Renal cortex interstitium (tissue), 15 donors: ENCODE data around the gene PYY. TPM values are rescaled to one million over a fixed set of nuclear protein-coding genes. Genes with fewer than 3 reads are reported as not detected.
"Not testable (repeated sequence)": the region's sequence is repeated elsewhere in the genome, so short reads cannot be mapped to it uniquely, and the experiment has no call there.

Experiments used
- DNase-seq, 11 donors: peaks; one replicate each; pipeline ENCODE4 v3.0.0-alpha.2; 2013; ENCODE audit warnings: low read depth in 9 of 11, low spot score in 4 of 11; ENCODE audit errors: extremely low read depth in 1 of 11
- long read RNA-seq, 16 experiments: transcript quantifications; one replicate each; lab custom pipeline, GENCODE V29; 2026
- polyA plus RNA-seq, 3 donors: library from polyadenylated mRNA; unstranded; fragments of 120-200 nt; gene quantifications; one replicate each; pipeline ENCODE4 v1.2.1, GENCODE V29; 2013; ENCODE audit not compliant: insufficient read length in 3 of 3

The PYY gene
- under 1 TPM; 0.19 to 0.73 (median 0.25) TPM for polyA plus RNA-seq
- long read RNA-seq, donor 1, result 0 reads
- long read RNA-seq, donor 2, result 0 reads
- long read RNA-seq, donor 3, result 0 reads
- long read RNA-seq, donor 4, result 0 reads
- long read RNA-seq, donor 5, result 0 reads
- long read RNA-seq, donor 6, result 0 reads
- long read RNA-seq, donor 7, result 0 reads
- long read RNA-seq, donor 8, result 0 reads
- long read RNA-seq, donor 9, result 0 reads
- long read RNA-seq, donor 10, result 0 reads
- long read RNA-seq, donor 11, result 0 reads
- long read RNA-seq, donor 12, result 0 reads
- long read RNA-seq, donor 13, result 0 reads
- long read RNA-seq, donor 14, result 0 reads
- long read RNA-seq, donor 15, result 0 reads
- long read RNA-seq, donor 16, result 0 reads

DNA sequence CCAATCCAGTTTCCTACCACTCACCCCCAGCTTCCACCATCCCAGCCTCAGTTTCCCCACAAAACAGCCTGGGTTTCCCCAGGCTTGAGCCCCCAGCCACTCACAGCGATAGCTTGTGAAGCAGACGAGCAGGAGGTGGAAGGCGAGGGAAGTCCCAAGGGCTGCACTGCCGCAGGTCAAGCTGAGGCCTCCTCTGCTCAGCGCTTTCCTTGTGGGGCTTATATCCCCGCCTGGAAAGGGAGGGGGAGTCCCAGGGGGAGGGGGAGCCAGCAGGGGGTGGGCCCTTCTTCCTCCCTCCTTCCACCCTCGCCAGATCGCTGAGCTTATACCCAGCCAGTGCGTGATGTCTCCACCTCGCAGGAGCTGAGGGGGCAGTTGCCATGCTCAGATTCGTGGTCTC lies at the start of gene PYY:
Gene PYY, minus strand, starts transcription at position 195 of the 400 bp plus-strand sequence. CDS start 457 bp downstream, outside the sequence.
- no peak for DNase-seq

DNA sequence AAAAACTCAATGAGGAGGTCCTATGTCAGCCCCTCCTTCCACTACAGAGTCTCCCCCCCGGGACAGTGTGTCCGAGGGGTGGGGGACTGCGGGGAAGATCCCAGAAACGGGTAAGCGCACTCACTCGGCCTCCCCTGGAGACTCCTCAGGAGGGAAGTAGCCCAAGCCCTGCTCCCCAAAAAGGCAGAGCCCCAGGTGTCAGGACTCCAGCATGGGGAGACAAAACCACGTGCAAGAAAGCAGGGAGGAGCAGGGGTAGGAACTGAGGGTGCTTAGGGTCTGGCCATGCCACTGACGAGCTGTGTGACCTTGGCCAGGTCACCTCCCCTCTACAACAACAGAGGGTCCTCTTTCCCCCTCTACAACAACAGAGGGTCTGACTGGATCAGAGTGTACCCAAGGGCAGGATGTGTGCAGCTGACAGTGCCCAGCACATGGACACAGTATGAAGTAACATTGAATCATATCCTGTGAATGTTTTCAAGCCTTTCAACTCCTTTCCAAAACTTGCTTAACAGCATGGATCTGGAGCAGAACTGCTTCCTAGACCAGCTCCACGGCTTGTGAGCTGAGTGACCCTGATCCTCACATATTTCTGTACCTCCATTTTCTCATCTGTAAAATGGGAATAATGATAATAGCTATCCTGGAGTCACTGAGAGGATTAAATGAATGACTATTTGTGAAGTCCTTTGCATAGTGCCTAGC lies 48.6 kb upstream of the PYY start:
- DNase-seq, result no peak

DNA sequence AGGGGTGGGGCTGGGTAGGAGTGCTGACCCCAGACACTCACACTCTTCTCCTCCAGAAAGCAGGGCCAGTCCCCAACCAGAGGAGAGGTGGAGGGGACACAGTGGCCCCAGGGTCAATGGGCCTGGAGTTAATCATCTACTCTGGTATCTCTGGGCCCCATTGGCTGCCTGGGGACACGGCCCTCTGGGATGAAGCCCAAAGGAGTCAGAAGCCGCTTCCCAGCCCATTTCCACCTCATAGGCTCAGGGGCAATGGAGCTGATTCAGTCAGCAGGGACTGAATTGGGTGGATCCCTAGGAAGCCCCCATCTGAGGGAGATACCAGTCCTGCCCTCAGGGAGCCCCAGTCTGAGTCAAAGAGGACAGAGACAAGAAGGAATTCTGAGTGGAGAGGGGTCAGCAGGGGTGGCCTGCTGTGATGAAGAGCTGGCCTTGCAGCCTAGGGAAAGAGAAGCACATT lies 47.8 kb upstream of the PYY start:
- DNase-seq, result no peak

DNA sequence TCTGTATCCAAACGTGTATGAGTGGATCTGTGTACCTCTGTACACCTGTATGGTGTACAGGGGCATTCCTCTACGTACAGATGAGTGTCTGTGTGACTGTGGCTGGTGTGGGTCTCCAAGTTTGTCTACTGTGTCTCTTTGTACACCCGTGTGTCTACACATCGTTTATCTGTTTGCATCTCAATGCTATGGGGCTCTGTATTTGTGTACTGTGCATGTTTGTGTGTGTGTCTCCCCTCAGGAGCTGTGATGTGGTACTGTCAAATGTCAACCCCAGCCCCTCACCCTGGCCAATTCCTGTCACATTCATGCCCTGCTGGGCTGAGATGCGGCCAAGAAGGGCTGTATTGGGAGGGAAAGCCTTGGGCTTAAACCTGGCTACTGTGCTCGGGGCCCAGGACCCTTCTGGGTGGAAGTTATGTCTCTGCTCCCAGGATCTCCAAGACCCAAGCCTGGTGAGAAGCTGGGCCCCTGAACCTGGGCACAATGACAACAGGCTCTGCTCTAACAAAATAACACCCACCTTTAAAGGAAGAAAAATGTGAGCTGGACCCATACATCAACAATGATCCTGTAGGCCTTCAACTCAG lies 47.2 kb upstream of the PYY start:
- DNase-seq, result no peak

DNA sequence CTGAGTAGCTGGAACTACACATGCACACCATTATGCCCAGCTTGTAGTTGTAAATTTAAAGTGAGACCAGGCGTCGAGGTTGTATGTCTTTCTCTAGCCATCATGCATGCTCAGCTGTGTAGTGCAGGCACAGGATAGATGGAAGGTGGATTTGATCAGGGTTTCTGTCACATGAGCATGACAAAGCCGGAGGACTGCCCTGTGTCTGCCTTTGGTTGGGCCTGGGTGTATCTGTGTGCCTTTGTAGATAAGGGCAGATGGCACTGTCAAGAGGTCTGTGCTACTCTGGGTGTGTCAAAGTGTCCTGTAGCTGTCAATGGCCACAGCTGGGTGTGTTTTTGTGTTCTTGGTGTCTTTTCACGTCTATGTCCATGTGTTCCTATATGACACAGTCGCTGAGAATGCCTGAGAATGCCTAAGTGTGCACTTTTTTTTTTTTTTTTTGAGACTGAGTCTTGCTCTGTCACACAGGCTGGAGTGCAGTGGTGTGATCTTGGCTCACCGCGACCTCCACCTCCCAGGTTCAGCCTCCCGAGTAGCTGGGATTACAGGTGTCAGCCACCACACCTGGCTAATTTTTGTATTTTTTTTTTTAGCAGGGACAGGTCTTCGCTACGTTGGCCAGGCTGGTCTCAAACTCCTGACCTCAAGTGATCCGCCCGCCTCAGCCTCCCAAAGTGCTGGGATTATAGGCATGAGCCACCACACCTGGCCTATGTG lies 46.6 kb upstream of the PYY start:
- DNase-seq, result no peak

DNA sequence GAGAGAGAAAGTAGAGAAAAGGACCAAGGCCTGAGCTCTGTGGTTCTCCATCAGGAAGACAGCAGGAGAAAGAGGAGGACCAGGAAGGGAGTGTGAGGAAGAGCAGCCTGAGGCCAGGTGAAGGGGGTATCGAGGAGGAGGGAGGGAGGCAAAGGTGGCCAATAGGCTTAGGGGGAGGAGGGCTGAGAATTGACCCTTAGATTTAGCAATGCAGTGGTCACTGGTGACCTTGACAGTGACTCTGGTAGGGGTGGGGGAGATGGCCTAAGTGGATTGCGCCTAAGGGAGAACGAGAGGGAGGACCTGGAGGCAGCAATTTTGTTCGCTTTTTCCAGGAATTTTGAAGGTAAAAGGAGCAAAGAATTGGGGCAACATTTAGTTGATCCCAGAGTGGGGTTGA lies 45.3 kb upstream of the PYY start:
- no peak for DNase-seq

DNA sequence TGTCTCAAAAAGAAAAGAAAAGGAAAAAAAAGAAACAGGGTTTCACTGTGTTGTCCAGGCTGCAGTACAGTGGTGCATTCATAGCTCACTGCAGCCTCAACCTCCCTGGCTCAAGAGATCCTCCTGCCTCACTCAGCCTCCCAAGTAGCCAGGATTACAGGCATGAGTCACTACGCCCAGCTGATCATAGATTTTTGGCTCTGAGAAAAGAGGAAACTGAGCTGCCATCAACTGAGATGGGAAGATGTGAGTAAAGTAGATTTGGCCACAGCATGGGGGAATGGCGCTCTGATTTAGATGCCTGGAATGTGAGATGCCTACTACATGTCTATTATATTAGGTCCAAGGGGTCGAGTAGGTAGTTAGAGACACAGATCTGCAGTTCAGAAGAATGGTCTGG lies 44.8 kb upstream of the PYY start:
- DNase-seq, result no peak

DNA sequence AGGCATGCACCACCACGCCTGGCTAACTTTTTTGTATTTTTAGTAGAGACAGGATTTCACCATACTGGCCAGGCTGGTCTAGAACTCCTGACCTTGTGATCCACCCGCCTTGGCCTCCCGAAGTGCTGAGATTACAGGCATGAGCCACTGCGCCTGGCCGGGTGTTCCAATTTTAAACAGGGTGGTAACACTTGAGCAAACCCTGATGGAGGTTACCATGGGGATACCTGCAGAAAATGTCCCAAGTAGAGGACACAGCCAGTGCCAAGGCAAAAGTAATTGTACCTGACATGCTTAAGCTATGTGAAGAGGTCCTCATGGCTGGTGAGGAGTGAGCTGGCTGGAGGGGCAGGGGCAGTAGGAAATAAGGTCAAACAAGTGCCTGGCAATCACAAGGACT lies 43.4 kb upstream of the PYY start:
- DNase-seq, result not testable (repeated sequence)

DNA sequence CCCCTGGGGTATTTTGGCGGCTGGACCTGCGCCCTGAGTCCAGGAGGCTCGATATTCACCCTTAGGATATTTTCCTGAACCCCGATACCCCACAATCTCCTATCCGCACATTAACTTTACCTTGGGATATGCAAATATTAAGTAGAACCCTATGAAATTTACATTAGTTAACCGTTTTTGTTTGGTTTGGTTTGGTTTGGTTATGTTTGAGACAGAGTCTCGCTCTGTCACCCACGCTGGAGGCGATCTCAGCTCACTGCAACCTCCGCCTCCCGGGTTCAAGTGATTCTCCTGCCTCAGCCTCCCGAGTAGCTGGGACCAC lies 41.4 kb upstream of the PYY start:
- no peak for DNase-seq

DNA sequence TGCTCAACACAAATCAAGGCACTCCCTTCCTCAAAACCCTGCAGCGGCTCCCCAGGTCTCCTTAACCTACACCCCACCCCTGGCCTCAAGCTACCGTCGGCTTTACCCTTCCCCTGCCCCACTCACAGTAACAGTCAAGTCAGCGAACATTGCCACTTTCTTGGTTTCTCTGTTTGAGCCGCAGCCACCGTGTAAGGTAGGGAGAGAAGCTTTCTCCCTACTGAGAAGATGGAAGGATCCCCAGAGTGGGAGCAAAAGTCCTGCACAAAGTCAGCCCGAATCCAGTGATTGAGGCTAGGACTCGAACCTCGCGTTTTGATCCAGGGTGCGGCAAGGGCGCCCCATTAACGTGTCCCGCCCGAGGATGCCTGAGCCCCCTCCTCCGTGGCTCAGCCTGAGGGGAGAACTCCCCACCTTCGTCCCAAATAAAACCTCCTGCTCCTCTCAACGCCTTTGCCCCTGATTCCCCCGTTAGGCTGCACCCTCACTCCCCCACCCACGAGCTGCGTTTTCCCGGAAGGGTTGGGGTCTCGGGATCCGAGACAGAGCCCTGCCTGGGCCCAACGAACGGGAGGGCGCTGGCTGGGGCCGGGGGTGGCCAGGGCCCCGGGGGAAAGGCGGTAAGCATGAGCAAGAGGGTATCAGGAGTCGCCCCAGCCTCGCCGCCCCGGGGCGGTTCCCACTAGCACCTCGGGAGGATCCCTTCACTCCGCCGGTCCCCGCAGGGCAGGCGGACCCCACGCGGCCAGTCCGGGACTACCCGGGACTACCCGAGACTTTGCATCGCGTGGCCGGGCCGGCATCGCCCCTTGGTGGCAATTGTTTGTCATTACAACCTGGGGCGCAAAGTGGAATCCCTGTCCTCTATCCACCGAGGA lies 40.8 kb upstream of the PYY start:
- DNase-seq, result no peak

DNA sequence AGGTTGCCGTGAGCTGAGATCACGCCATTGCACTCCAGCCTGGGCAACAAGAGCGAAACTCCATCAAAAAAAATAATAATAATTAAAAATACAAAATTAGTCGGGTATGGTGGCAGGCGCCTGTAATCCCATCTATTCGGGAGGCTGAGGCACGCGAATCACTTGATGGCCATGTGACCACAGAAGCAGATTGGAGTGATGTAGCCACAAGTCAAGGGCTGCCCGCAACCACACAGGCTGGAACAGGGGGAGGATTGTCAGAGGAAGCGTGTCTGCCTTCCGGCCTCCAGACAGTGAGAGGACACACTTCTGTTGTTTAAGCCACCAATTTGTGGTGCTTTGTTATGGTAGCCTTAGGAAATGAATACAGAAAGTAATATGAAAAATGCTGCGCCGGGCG lies 38.9 kb upstream of the PYY start:
- DNase-seq, result no peak

DNA sequence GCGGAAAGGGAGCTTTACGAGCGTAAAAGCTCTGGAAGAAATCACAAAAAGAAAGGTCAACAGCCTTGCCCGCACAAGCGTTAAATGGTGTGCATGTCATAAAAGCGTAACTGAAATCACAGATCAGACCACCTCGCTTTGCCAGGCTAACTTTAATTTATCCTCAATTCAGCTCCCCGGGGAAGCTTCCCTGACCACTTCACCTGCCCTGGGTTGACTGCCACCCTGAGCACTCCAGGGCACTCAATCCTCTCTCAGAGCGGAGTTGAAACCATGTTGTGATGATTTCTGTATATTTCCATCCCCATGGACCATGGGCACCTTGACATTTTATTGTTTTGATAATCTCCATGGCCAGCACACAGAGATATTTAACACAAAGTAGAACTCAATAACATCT lies 34.6 kb upstream of the PYY start:
- no peak for DNase-seq

DNA sequence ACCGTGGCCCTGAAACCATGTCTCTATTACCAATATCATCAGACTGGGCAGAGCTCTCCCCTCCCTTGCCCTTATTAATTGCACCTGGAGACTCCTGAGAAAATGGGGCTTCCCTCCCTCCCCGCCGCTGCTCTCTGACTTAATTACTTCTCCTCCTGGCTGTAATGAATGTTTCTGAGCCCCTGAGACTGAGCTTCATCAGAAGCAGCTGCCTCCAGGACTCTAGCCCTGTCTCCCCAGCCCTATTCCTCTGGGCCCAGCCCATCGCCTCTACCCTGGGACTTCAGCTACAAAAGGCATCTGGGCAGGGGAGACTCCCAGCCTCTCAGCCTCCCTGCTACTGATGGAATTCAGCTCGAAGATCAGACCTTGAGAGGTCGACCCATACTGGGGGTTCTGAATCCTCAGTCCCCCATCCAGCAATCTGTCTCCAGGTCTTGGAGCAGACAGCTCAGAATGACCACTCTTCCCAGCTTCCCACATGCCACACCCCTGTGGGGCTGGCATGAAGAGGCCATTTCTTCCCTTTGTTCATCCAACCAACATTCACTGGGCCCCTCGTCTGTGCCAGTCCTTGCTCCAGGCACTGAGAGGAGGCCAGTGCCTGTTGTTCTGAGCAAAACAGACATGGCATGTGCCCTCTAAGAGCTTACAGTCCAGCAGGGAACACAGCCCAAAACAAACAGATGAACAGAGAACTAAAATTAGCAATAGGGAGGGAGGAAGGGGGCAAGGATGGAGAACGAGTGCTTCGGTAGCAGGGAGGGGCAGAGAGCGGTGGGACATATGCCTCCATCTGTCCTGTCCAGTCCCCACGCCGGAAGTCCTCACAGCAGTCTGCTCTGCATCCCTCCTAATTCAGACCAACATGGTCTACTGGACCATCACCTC lies 33.6 kb upstream of the PYY start:
- DNase-seq, result no peak

DNA sequence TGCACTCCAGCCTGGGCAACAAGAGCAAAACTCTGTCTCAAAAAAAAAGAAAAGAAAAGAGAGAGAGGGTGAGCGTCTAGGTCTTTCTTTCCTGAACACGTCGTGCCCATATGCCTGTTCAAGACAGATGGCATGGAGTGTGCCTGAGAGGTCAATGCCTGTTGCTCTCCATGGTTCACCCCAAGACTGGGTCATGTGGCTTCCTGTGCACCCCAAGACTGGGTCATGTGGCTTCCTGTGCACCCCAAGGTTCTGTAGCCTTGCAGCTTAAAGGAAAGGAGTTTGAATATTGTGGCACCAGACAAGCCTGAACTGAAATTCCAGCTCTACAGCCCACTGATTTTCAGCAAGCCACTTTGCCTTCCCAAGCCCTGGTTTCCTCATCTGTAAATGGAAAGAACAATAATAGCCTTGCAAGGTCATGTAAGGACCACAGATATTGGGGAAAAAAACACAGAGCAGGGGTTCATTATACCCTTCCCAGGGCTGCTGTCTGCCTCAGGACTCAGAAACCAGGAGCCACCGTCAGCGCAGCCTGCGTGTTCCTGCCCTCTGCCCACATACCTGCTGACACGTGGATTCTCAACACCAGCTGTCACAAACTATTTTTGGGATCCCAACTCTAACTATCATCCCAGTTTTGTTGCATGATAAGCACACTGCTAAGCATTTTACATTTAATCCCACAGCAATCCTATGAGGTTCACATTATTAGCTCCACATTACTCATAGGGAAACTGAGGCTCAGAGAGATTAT lies 32.7 kb upstream of the PYY start:
- no peak for DNase-seq

DNA sequence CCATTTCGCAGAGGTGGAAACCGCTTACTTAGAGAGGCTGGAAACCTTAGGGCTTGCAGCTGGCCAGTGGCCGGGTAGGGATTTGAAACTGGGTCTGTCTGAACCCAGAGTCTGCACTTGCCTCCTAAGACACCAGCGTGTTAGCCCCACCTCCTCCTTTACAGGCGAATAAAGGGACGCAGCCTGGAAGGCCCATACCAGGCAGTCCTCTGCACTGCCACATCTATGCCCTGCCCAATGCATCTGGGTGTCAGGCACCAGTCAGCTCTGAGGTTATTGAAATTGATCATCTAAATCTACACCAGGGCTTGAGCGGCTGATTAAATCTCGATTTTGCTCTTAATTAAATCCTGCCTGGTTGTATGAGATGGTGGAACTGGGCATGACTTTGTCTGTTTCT lies 30.8 kb upstream of the PYY start:
- no peak for DNase-seq

DNA sequence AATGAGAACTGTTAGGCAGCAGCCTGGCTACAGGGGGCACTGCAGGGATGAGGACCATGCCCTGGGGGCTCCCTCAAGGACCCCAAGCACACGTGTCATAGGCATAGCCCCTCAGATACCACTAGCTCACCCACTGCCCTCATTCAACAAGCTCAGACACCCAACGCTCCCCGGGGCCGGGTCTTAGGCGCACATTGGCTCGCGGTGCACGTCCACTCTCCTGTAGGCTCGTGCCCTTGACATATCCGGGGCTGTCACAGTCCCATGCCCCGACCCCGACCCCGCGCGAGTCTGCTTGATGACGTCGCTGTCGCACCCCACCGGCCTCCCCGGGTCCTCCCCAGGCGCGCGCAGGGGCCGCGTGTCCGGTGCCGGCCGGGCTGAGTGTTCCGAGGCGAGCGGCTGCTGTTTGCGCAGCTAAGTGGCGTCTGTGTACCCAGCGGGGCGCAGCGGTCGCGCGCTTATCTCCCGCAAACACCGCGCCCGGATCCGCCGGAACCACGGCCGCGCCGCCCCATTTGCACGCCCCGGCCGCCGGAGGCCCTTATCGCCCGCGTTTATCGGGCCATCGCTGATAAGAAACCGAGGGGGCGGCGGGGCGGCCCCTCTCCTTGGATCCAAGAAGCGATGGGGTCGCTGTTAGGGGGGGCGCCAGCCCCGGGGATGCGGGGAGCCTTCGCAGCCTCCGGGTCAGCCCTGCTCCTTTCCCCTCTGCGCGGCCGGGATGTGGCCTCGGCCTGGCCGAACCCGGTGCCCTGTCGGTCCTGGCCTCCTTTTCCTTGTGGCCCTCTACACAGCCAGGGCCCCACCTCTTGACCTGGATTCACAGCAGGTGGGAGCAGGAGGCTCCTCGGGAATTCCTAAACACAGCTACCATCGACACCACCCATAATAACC lies 30.0 kb upstream of the PYY start:
- DNase-seq, result no peak
